Thymus (tissue), 11 donors: ENCODE measurements around the gene MED26. TPM values are rescaled to one million over a fixed set of nuclear protein-coding genes. Genes with fewer than 3 reads are reported as not detected.

Experiments
- DNase-seq, 9 donors: peaks; one replicate each; pipeline ENCODE4 v3.0.0-alpha.2; 2013; ENCODE audit warnings: low spot score in 9 of 9, low read depth in 6 of 9, missing footprints in 1 of 9
- H3K27ac ChIP-seq, 2 donors: one replicate each; pipeline ENCODE4 v1.5.1; 2013; ENCODE audit warnings: control low read depth in 1 of 2, low read depth in 1 of 2, low read length in 1 of 2, mild to moderate bottlenecking in 1 of 2, moderate library complexity in 1 of 2
- H3K27me3 ChIP-seq, 2 donors: one replicate each; pipeline ENCODE4 v1.5.1; 2013; ENCODE audit warnings: low read length in 1 of 2; ENCODE audit not compliant: control insufficient read depth in 2 of 2, insufficient read depth in 1 of 2
- H3K36me3 ChIP-seq, 2 donors: one replicate each; pipeline ENCODE4 v1.5.1; 2013; ENCODE audit warnings: low read length in 1 of 2, mild to moderate bottlenecking in 1 of 2, moderate library complexity in 1 of 2; ENCODE audit not compliant: control insufficient read depth in 2 of 2, insufficient read depth in 2 of 2
- H3K4me1 ChIP-seq, 2 donors: one replicate each; pipeline ENCODE4 v1.5.1; 2013; ENCODE audit warnings: low read length in 2 of 2; ENCODE audit not compliant: control insufficient read depth in 2 of 2, insufficient read depth in 2 of 2
- H3K4me3 ChIP-seq, 2 donors: one replicate each; pipeline ENCODE4 v1.5.1; 2013; ENCODE audit warnings: low read length in 2 of 2, control low read depth in 1 of 2, mild to moderate bottlenecking in 1 of 2
- H3K9me3 ChIP-seq, 2 donors: one replicate each; pipeline ENCODE4 v1.5.1; 2013; ENCODE audit warnings: low read length in 1 of 2, mild to moderate bottlenecking in 1 of 2; ENCODE audit not compliant: control insufficient read depth in 2 of 2, insufficient read depth in 1 of 2
- WGBS: extraction: QIAGEN DNeasy Blood & Tissue Kit; methylation state at CpG from one replicate; pipeline ENCODE4 v1.1.7; 2013; 5-methylcytosine and 5-hydroxymethylcytosine counted together
- polyA plus RNA-seq: library from polyadenylated mRNA; stranded (reverse); fragments of 200-250 nt; gene quantifications from one replicate; pipeline ENCODE4 v1.2.3, GENCODE V29; 2013
- total RNA-seq: library from RNA; stranded (reverse); fragments of 120-200 nt; gene quantifications from one replicate; pipeline ENCODE4 v1.2.4, GENCODE V29; 2013
- donor health status: healthy.

The MED26 gene
- total and polyA plus RNA-seq, 2 donors: 6.2 to 8.1 TPM

DNA sequence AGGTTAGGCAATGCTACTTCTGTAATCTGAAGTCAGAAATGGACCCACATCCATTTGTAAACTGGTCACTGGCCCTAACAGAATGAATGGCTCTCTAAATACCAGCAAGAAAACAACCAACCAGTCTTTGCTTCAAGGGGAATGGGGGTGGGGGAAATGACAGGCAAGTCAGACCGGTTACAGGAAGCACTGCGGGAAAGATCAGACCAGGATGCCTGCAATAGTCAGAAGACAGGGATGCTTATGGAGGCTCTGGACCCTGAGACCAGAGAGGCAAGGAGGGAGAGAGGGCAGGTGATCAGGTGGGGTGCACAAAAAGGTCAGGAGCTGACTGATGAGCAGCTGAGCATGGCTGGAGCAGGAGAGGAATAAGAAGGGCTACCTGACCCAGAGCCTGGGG is 13.1 kb downstream of the MED26 start:
- Histone ChIP-seq H3K9me3 (no peaks in the 10 kb centered on the region), H3K36me3 (peaks cover 0 to 3% of the 10 kb centered on the region in 2 donors), H3K27me3 (no peaks in the 10 kb centered on the region), H3K4me1 (peaks cover 14 to 19% of the 10 kb centered on the region in 2 donors), H3K4me3 (no peak overlapping the region), H3K27ac (peak overlapping the region in 1 of 2 donors; percentile 50)
- 24% methylated on average over 2 of the region's 2 CpGs for WGBS
- no peak for DNase-seq

DNA sequence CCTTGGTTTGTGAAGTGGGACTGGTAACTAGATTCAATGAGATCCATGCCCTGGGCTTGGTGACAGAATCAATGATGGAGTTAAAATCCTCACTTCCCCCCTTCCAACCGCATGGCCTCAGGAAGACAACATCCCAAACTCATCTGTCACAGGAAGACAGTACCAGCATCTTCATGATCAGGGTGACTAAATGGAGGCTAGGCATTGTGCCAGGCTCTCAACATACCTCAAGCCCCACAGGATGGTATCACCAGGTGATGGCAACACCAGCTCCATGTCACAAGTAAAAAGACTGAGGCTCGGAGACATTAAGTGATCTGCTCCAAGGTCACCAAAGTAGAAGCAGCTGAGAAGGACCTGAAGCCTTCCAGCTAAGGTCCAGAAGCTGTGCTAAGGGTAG is 14.2 kb downstream of the MED26 start:
- no peak for DNase-seq
- H3K4me1 ChIP-seq: peaks cover 14 to 19% of the 10 kb centered on the region in 2 donors
- no peaks in the 10 kb centered on the region for H3K27me3 ChIP-seq
- H3K4me3 ChIP-seq: no peak overlapping the region
- WGBS: 99% methylated on average over 2 of the region's 2 CpGs
- H3K36me3 ChIP-seq: peaks cover 0 to 3% of the 10 kb centered on the region in 2 donors
- H3K27ac ChIP-seq: no peak overlapping the region
- H3K9me3 ChIP-seq: no peaks in the 10 kb centered on the region

DNA sequence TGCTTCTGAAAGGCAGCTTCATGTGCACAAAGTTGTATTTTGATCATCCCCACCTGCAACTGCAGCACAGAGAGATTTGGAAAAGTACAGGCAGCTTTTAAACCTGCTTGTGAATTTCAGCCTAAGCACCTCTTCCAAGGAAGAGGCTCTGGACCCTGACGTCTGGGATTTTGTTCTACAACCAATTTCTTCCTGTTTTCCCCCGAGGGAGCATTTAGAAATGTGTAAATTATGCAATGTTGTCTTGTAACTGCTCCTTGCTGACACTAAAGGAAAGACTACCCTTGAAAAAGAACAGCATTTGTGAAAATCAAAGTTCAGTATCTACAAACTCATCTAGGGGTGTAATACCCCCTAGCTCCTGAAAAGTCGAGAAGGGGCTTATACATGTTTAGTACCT is 15.4 kb downstream of the MED26 start:
- Histone ChIP-seq H3K36me3 (peaks cover 3% of the 10 kb centered on the region in 2 donors), H3K27me3 (no peaks in the 10 kb centered on the region), H3K4me1 (peaks cover 14 to 16% of the 10 kb centered on the region in 2 donors), H3K9me3 (no peaks in the 10 kb centered on the region), H3K4me3 (no peak overlapping the region), H3K27ac (no peak overlapping the region)
- 83% methylated on average over 3 of the region's 3 CpGs for WGBS
- no peak for DNase-seq

DNA sequence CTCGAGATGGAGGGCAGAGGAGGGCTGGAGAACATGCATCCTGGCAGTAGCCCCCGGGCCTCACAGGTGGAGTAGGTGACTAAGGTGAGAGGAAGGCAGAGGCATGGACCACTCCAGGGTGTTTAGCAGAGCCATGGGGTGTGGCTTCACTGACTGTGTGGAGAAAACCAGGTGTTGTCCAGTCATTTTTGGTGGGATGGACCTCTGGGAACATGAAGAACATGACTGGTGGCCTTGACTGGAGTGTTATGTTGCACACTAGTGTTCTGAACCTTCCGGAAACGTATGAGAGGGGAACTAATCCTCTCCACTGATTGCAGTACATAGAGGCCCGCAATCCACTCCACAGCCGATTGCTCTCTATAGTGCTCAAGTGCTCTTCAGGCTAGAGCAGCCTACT is 16.9 kb downstream of the MED26 start:
- H3K27ac ChIP-seq: no peak overlapping the region
- DNase-seq: no peak
- H3K27me3 ChIP-seq: no peaks in the 10 kb centered on the region
- peaks cover 12 to 16% of the 10 kb centered on the region in 2 donors for H3K4me1 ChIP-seq
- peaks cover 3 to 7% of the 10 kb centered on the region in 2 donors for H3K36me3 ChIP-seq
- no peak overlapping the region for H3K4me3 ChIP-seq
- over 99% methylated on average over 6 of the region's 6 CpGs for WGBS
- H3K9me3 ChIP-seq: no peaks in the 10 kb centered on the region

DNA sequence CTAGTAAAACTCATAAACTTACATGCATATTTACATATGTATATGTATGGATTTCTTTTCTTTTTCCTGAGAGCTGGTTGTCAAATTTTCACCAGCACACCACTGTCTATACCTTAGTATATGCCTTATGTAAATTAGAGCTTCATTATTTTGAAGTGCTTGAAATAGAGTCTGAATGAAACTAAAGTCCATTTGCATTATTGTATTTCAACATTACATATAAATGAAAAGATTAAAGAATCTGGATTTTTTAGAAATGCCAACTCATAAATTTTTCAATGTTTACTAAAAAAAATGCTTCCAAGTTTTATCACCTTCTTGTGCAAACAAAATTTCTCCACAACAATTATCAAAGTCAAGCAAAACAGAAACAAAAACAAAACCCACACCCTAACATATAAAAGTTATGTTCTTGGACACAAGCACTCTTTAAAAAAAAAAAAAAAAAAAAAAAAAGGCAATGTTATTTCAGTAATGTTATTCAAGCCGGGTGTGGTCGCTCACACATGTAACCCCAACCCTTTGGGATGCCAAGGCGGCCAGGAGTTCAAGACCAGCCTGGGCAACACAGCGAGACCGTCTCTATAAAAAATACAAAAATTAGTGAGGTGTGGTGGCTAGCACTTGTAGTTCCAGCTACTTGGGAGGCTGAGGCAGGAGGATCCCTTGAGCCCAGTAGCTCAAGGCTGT is 18.3 kb downstream of the MED26 start:
- no peaks in the 10 kb centered on the region for H3K9me3 ChIP-seq
- H3K4me1 ChIP-seq: peaks cover 3 to 4% of the 10 kb centered on the region in 2 donors
- H3K27me3 ChIP-seq: no peaks in the 10 kb centered on the region
- peaks cover 7 to 9% of the 10 kb centered on the region in 2 donors for H3K36me3 ChIP-seq
- DNase-seq: no peak
- H3K27ac ChIP-seq: no peak overlapping the region
- WGBS: 88% methylated on average over 5 of the region's 5 CpGs
- no peak overlapping the region for H3K4me3 ChIP-seq

DNA sequence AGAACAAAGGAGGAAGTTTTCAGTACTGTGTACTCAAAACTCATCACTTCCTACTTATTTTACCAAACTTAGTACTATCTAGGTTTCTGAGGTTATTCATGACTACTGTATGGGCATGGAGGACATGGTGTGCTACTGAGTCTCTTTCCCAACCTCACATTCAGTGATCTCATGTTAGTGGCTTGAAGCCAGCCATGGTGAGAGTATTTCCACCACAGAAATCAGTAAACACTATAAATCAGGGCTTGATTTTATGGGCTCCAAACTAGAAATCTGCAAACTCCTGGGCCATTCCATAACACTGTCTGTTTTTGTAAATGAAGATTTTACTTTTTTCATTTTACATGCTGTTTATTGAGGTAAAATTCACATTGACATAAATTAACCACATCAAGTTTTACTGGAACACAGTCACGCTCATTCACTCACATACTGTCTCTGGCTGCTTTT is 19.7 kb downstream of the MED26 start:
- no peak overlapping the region for H3K4me3 ChIP-seq
- no peaks in the 10 kb centered on the region for H3K9me3 ChIP-seq
- H3K27ac ChIP-seq: no peak overlapping the region
- peaks cover 6 to 7% of the 10 kb centered on the region in 2 donors for H3K36me3 ChIP-seq
- DNase-seq: no peak
- no peaks in the 10 kb centered on the region for H3K27me3 ChIP-seq
- no peaks in the 10 kb centered on the region for H3K4me1 ChIP-seq
- 99% methylated on average over 1 of the region's 1 CpG for WGBS

DNA sequence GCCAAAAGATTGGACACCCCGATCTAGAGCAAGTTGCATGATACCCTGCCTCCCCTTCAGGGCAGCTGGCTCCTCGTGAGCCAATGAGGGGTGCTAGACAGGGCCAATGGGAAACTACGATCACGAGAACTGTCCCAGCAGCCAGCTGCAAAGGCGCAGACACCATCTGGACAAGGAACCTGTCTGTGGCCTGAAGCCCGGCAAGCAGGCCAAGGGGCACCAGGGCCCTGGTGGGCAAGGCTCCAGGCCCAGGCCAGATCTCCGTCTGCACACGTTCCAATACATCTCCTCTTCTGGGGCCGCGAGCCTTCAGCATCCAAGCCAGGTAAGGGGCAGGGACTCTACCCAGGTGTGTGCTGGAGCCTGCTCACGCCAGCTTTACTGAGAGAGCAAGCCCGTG is 20.2 kb downstream of the MED26 start:
- Histone ChIP-seq H3K27ac (peak overlapping the region in 1 of 2 donors; percentile 53), H3K9me3 (no peaks in the 10 kb centered on the region), H3K36me3 (peaks cover 6 to 7% of the 10 kb centered on the region in 2 donors), H3K27me3 (no peaks in the 10 kb centered on the region), H3K4me3 (no peak overlapping the region), H3K4me1 (no peaks in the 10 kb centered on the region)
- 96% methylated on average over 12 of the region's 12 CpGs for WGBS
- DNase-seq: no peak

DNA sequence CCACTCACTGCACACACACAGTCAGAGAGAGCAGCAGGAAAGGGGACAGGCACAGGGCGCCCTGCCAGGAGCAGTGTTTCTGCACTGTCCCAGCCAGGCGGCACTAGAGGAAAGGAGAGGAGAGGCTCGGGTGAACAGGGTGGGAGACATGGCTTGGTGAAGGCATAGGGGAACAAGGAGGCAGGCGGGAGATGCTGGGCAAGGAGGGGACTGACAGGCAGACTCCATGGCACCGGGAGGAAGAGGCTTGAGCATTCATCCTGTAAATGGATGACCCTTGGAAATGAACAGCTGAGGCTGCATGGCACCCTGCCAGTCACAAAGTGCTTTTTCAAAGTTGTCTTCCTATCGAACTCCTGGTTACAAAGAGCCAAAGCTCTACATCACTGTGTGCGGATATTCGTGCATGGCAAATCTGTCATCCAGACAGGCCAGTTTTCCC is 22.4 kb downstream of the MED26 start:
- no peaks in the 10 kb centered on the region for H3K27me3 ChIP-seq
- no peak overlapping the region for H3K4me3 ChIP-seq
- no peaks in the 10 kb centered on the region for H3K9me3 ChIP-seq
- WGBS: 94% methylated on average over 8 of the region's 8 CpGs
- no peak for DNase-seq
- H3K36me3 ChIP-seq: peaks cover 7 to 9% of the 10 kb centered on the region in 2 donors
- H3K27ac ChIP-seq: no peak overlapping the region
- H3K4me1 ChIP-seq: no peaks in the 10 kb centered on the region

DNA sequence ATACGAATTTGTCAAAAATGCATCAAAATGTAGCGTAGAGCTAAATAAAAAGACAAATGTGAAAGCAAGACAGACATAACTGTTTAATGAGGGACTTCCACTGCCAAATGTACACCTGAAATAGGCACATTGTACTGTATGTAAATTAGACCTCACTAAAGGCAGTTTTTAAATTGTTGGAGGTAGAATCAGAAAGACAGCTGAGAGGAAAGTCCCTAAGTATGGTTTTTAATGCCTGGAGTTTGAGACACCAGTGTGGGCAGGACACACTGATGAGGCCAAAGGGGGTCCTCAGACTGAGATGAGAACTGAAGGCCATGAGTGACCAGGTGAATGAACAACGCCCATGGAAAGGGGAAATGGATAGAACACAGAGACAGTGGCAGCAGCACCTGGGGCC is 22.9 kb downstream of the MED26 start:
- Histone ChIP-seq H3K36me3 (peaks cover 7 to 9% of the 10 kb centered on the region in 2 donors), H3K27ac (no peak overlapping the region), H3K9me3 (no peaks in the 10 kb centered on the region), H3K4me1 (peaks cover 0 to 3% of the 10 kb centered on the region in 2 donors), H3K27me3 (no peaks in the 10 kb centered on the region), H3K4me3 (no peak overlapping the region)
- WGBS: 94% methylated on average over 3 of the region's 3 CpGs
- no peak for DNase-seq
